GM23248 (cell line): ENCODE data around the gene COG1. TPM values are rescaled to one million over a fixed set of nuclear protein-coding genes. Genes with fewer than 3 reads are reported as not detected.

Experiments used
- DNase-seq: peaks from one replicate; pipeline ENCODE4 v3.0.0-alpha.2; 2015
- H2AFZ ChIP-seq: fragments of 200-600 bp; sonication (generic); 2 replicates; pipeline ENCODE4 v1.6.1; 2016; ENCODE audit warnings: antibody characterized with exemption
- H3F3A ChIP-seq: fragments of 200-600 bp; sonication (generic); 2 replicates; pipeline ENCODE4 v1.6.1; 2016; ENCODE audit warnings: mild to moderate bottlenecking, antibody characterized with exemption, mixed run types; ENCODE audit not compliant: insufficient read depth
- H3K27ac ChIP-seq: fragments of 200-600 bp; sonication (generic); 2 replicates; pipeline ENCODE4 v1.5.1; 2016; ENCODE audit warnings: mild to moderate bottlenecking
- H3K27me3 ChIP-seq: fragments of 200-600 bp; sonication (generic); replicated peaks from 2 replicates; pipeline ENCODE4 v1.6.1; 2016; ENCODE audit warnings: mild to moderate bottlenecking; ENCODE audit not compliant: insufficient read depth
- H3K36me3 ChIP-seq: fragments of 200-600 bp; sonication (generic); 2 replicates; pipeline ENCODE4 v1.6.1; 2016; ENCODE audit warnings: low read depth, mild to moderate bottlenecking
- H3K4me1 ChIP-seq: fragments of 200-600 bp; sonication (generic); 2 replicates; pipeline ENCODE4 v1.6.1; 2016; ENCODE audit warnings: mild to moderate bottlenecking; ENCODE audit not compliant: insufficient read depth
- H3K4me2 ChIP-seq: fragments of 200-600 bp; sonication (generic); one replicate; pipeline ENCODE4 v1.6.1; 2016; ENCODE audit warnings: mild to moderate bottlenecking; ENCODE audit not compliant: unreplicated experiment
- H3K4me3 ChIP-seq: fragments of 200-600 bp; sonication (generic); 2 replicates; pipeline ENCODE4 v1.5.1; 2016; ENCODE audit warnings: mild to moderate bottlenecking
- H3K79me2 ChIP-seq: fragments of 200-600 bp; sonication (generic); 2 replicates; pipeline ENCODE4 v1.6.1; 2016; ENCODE audit warnings: mild to moderate bottlenecking; ENCODE audit not compliant: insufficient read depth
- H3K9ac ChIP-seq: fragments of 200-600 bp; sonication (generic); 2 replicates; pipeline ENCODE4 v1.6.1; 2016; ENCODE audit warnings: mild to moderate bottlenecking
- H3K9me2 ChIP-seq: fragments of 200-600 bp; sonication (generic); 2 replicates; pipeline ENCODE4 v1.6.1; 2016; ENCODE audit warnings: mixed run types, mild to moderate bottlenecking, moderate library complexity; ENCODE audit not compliant: insufficient read depth
- H3K9me3 ChIP-seq: fragments of 200-600 bp; sonication (generic); one replicate; pipeline ENCODE4 v1.6.1; 2017; ENCODE audit warnings: low read depth
- H4K20me1 ChIP-seq: fragments of 200-600 bp; sonication (generic); 2 replicates; pipeline ENCODE4 v1.6.0; 2016; ENCODE audit not compliant: insufficient read depth
- EZH2 ChIP-seq: fragments of 200-600 bp; sonication (generic); IDR thresholded peaks from 2 replicates; pipeline ENCODE4 v1.6.1; 2018; ENCODE audit warnings: antibody characterized with exemption, mild to moderate bottlenecking; ENCODE audit not compliant: insufficient read depth, poor library complexity, severe bottlenecking
- EZH2phosphoT487 ChIP-seq: fragments of 200-600 bp; sonication (generic); IDR thresholded peaks from 2 replicates; pipeline ENCODE4 v1.6.1; 2018; ENCODE audit warnings: antibody characterized with exemption, moderate library complexity, mild to moderate bottlenecking, low read depth; ENCODE audit not compliant: insufficient read depth
- WGBS, 2 experiments: methylation state at CpG; one replicate each; pipeline ENCODE4 v1.1.6; 2015 to 2017; ENCODE audit warnings: low lambda C conversion rate in 2 of 2, low coverage in 1 of 2; ENCODE audit errors: missing lambda C conversion rate in 2 of 2; 5-methylcytosine and 5-hydroxymethylcytosine counted together
- in situ Hi-C: fragments of 300-500 bp; cut with MboI; formaldehyde crosslinking; loops from 2 replicates; pipeline ENCODE4 v1.15.0; 2020
- polyA plus RNA-seq: library from polyadenylated mRNA; unstranded; fragments of >200 nt; fragmentation: Nextera tagmentation; extraction: Ambion mirVana; gene quantifications from 2 replicates; pipeline ENCODE4 v1.2.1, GENCODE V29; 2016
- total RNA-seq: library from RNA; depleted of rRNA; stranded (reverse); fragments of >200 nt; shearing (Covaris generic); gene quantifications from 2 replicates; pipeline ENCODE4 v1.2.3, GENCODE V29; 2014

The COG1 gene
- total and polyA plus RNA-seq, 2 experiments from 2014 or later: 20.2 to 31.8 TPM

- DNase-seq: no peak
- no peaks in the 10 kb centered on the region for H3K27me3 ChIP-seq
- H3K9ac ChIP-seq: no peak overlapping the region
- no peak overlapping the region for H2AFZ ChIP-seq
- no peaks in the 10 kb centered on the region for H3K9me2 ChIP-seq
- no peaks in the 10 kb centered on the region for H3K9me3 ChIP-seq
- H3K36me3 ChIP-seq: no peaks in the 10 kb centered on the region
- no peaks in the 10 kb centered on the region for H3F3A ChIP-seq
- no peak overlapping the region for H3K4me3 ChIP-seq
- TF ChIP-seq EZH2: no peak
- no peak for TF ChIP-seq EZH2phosphoT487
- H3K27ac ChIP-seq: no peak overlapping the region
- no peaks in the 10 kb centered on the region for H3K79me2 ChIP-seq
- H3K4me2 ChIP-seq: no peak overlapping the region
- in situ Hi-C loops: no loop called here
- no peaks in the 10 kb centered on the region for H4K20me1 ChIP-seq
- WGBS, 2 experiments: 78 to 81% methylated on average over 10 of the region's 10 CpGs
- H3K4me1 ChIP-seq: no peaks in the 10 kb centered on the region
Observed at GRCh38 chr17:73175962-73176565, 16.8 kb upstream of the COG1 start.

GRCh38 chr17:73179387-73179786 lies 13.5 kb upstream of the COG1 start:
- Histone ChIP-seq H3K9me2 (no peaks in the 10 kb centered on the region), H3K9ac (no peak overlapping the region), H3K4me2 (no peak overlapping the region), H3K27ac (no peak overlapping the region), H4K20me1 (no peaks in the 10 kb centered on the region), H3K4me3 (no peak overlapping the region), H3K4me1 (no peaks in the 10 kb centered on the region), H3K27me3 (no peaks in the 10 kb centered on the region), H3K79me2 (no peaks in the 10 kb centered on the region), H3K36me3 (no peaks in the 10 kb centered on the region), H3K9me3 (no peaks in the 10 kb centered on the region), H2AFZ (no peak overlapping the region), H3F3A (no peaks in the 10 kb centered on the region)
- in situ Hi-C loops: no loop called here
- no peak for DNase-seq
- 67 to 68% methylated on average over 5 of the region's 5 CpGs for WGBS, 2 experiments
- TF ChIP-seq EZH2phosphoT487 (no peak), EZH2 (no peak)

GRCh38 chr17:73179878-73180277 lies 13.0 kb upstream of the COG1 start:
- no peak for DNase-seq
- Histone ChIP-seq H3K4me2 (no peak overlapping the region), H3K9me2 (no peaks in the 10 kb centered on the region), H3K4me3 (no peak overlapping the region), H4K20me1 (no peaks in the 10 kb centered on the region), H3K27me3 (no peaks in the 10 kb centered on the region), H3K79me2 (no peaks in the 10 kb centered on the region), H3K4me1 (no peaks in the 10 kb centered on the region), H2AFZ (no peak overlapping the region), H3K36me3 (no peaks in the 10 kb centered on the region), H3F3A (no peaks in the 10 kb centered on the region), H3K9ac (no peak overlapping the region), H3K27ac (no peak overlapping the region), H3K9me3 (no peaks in the 10 kb centered on the region)
- in situ Hi-C loops: loop anchor here (10.0 kb wide), 2 partner anchors 445 to 615 kb away; no protein-coding TSS in a partner anchor
- 57 to 60% methylated on average over 3 of the region's 3 CpGs for WGBS, 2 experiments
- TF ChIP-seq EZH2 (no peak), EZH2phosphoT487 (no peak)

- in situ Hi-C loops: loop anchor here (10.0 kb wide), 2 partner anchors 448 to 618 kb away; no protein-coding TSS in a partner anchor
- no peaks in the 10 kb centered on the region for H4K20me1 ChIP-seq
- no peak overlapping the region for H3K27ac ChIP-seq
- H3F3A ChIP-seq: no peaks in the 10 kb centered on the region
- H3K79me2 ChIP-seq: no peaks in the 10 kb centered on the region
- H3K36me3 ChIP-seq: no peaks in the 10 kb centered on the region
- no peaks in the 10 kb centered on the region for H3K4me1 ChIP-seq
- DNase-seq: no peak
- H3K4me2 ChIP-seq: no peak overlapping the region
- WGBS, 2 experiments: 58 to 59% methylated on average over 15 of the region's 15 CpGs
- TF ChIP-seq EZH2phosphoT487 (no peak), EZH2 (no peak)
- no peaks in the 10 kb centered on the region for H3K27me3 ChIP-seq
- no peaks in the 10 kb centered on the region for H3K9me3 ChIP-seq
- no peak overlapping the region for H2AFZ ChIP-seq
- no peak overlapping the region for H3K4me3 ChIP-seq
- H3K9ac ChIP-seq: no peak overlapping the region
- H3K9me2 ChIP-seq: no peaks in the 10 kb centered on the region
Observed at GRCh38 chr17:73182616-73183310, 10.1 kb upstream of the COG1 start.
